Brain microvascular endothelial cell (primary cell): ENCODE results near the gene GGNBP2.

Source experiments
- DNase-seq: peaks from one replicate; pipeline ENCODE4 v3.0.0-alpha.2; 2020
- H3K27ac ChIP-seq: fragments of 250-450 bp; sonication (Bioruptor Pico); 2 replicates; pipeline ENCODE4 v1.5.1; 2020; ENCODE audit warnings: mild to moderate bottlenecking, moderate library complexity
- H3K27me3 ChIP-seq: fragments of 250-450 bp; sonication (Bioruptor Pico); replicated peaks from 2 replicates; pipeline ENCODE4 v1.5.1; 2020; ENCODE audit warnings: mild to moderate bottlenecking
- H3K36me3 ChIP-seq: fragments of 250-450 bp; sonication (Bioruptor Pico); replicated peaks from 2 replicates; pipeline ENCODE4 v1.5.1; 2020; ENCODE audit warnings: mild to moderate bottlenecking
- H3K4me3 ChIP-seq: 2 replicates; pipeline ENCODE4 v1.5.1; 2011; ENCODE audit warnings: low read depth, mild to moderate bottlenecking, control low read depth, low read length, moderate library complexity
- in situ Hi-C: cut with HindIII; loops from 2 replicates; pipeline ENCODE4 v1.10.0; 2017; ENCODE audit warnings: low sequenced_read_pairs, low pct_ligation_motif_present
- TF ChIP-seq, protein P1 (sequence below): IDR thresholded peaks from 2 replicates; pipeline ENCODE4 v1.5.1; 2011; ENCODE audit warnings: low read depth, mild to moderate bottlenecking, moderate library complexity, low read length, control low read depth, inconsistent platforms; ENCODE audit errors: missing control alignments

The GGNBP2 gene

DNA sequence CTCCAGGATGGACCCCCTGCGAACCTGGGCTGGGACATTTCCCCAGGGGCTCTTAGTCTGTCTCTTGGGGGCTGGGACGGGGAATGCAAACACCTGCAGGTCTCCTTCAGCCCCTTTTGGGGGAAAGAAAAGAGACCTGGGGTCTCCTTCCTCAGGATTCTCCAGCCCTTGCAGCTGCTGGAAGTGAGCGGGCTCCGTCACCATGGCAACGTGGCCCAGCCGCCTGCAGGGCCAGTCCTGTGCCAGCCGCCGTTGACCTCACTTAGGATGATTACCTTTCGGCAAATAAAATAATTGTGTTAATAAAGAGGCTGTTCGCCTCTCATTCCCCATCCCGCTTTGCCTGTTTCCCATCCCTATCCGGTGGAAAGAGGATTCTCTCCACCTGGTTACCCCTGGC lies 82.4 kb downstream of the GGNBP2 start:
- no peak overlapping the region for H3K4me3 ChIP-seq
- H3K36me3 ChIP-seq = no peaks in the 10 kb centered on the region
- H3K27ac ChIP-seq = no peak overlapping the region
- in situ Hi-C loops = no loop called here
- TF ChIP-seq, protein P1, sequence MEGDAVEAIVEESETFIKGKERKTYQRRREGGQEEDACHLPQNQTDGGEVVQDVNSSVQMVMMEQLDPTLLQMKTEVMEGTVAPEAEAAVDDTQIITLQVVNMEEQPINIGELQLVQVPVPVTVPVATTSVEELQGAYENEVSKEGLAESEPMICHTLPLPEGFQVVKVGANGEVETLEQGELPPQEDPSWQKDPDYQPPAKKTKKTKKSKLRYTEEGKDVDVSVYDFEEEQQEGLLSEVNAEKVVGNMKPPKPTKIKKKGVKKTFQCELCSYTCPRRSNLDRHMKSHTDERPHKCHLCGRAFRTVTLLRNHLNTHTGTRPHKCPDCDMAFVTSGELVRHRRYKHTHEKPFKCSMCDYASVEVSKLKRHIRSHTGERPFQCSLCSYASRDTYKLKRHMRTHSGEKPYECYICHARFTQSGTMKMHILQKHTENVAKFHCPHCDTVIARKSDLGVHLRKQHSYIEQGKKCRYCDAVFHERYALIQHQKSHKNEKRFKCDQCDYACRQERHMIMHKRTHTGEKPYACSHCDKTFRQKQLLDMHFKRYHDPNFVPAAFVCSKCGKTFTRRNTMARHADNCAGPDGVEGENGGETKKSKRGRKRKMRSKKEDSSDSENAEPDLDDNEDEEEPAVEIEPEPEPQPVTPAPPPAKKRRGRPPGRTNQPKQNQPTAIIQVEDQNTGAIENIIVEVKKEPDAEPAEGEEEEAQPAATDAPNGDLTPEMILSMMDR = no peak
- no peak for DNase-seq
- no peaks in the 10 kb centered on the region for H3K27me3 ChIP-seq

GRCh38 chr17:36628576-36628975 lies 83.9 kb downstream of the GGNBP2 start:
- H3K27me3 ChIP-seq = peaks cover 13% of the 10 kb centered on the region
- no peak for DNase-seq
- in situ Hi-C loops = no loop called here
- no peaks in the 10 kb centered on the region for H3K36me3 ChIP-seq
- no peak overlapping the region for H3K4me3 ChIP-seq
- H3K27ac ChIP-seq = no peak overlapping the region
- TF ChIP-seq, protein P1 = no peak

GRCh38 chr17:36629252-36629847 lies 84.6 kb downstream of the GGNBP2 start:
- TF ChIP-seq, protein P1 = peak; percentile 98
- DNase-seq = peak; percentile 72
- no peak overlapping the region for H3K27ac ChIP-seq
- H3K36me3 ChIP-seq = no peaks in the 10 kb centered on the region
- peaks cover 17% of the 10 kb centered on the region for H3K27me3 ChIP-seq
- H3K4me3 ChIP-seq = no peak overlapping the region
- in situ Hi-C loops = no loop called here

DNA sequence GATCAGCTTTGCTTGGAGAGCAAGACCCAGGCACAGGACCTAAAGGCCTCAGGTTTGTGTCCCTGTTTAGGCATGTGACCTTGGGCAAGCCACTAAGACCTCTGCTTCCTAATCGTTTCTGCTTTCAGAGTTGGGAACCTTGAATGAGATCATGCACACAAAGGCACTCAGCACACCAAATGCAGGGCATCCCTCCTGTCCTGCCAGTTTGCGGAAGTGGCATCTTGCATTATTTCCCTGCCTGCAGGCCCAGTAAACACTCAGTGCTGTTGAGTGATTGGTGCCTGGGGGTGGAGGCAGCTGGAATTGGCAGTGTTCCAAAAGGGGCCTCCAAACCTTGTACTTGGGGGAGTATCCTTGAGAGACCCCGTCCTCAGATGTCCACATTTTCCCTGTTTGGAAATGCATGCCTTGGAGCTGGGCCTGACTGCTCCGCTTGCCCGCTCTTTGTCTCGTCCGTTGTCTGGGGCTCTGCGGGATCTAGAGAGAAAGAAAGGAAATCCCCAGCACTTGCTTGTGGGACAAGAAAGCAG lies 85.3 kb downstream of the GGNBP2 start:
- Histone ChIP-seq H3K4me3 (no peak overlapping the region), H3K27me3 (peaks cover 24% of the 10 kb centered on the region), H3K36me3 (no peaks in the 10 kb centered on the region), H3K27ac (no peak overlapping the region)
- TF ChIP-seq, protein P1 = no peak
- DNase-seq = no peak
- in situ Hi-C loops = no loop called here

GRCh38 chr17:36631022-36631421 lies 86.3 kb downstream of the GGNBP2 start:
- H3K4me3 ChIP-seq = no peak overlapping the region
- no peak for DNase-seq
- TF ChIP-seq, protein P1 = no peak
- in situ Hi-C loops = no loop called here
- peaks cover 30% of the 10 kb centered on the region for H3K27me3 ChIP-seq
- no peaks in the 10 kb centered on the region for H3K36me3 ChIP-seq
- H3K27ac ChIP-seq = no peak overlapping the region
